GM10266 (cell line): ENCODE results near the gene RGS3.

Experiments used
- DNase-seq: peaks from one replicate; pipeline ENCODE4 v3.0.0; 2012; ENCODE audit errors: extremely low spot score
- CTCF ChIP-seq: IDR thresholded peaks from 2 replicates; pipeline ENCODE4 v1.5.1; 2012; ENCODE audit warnings: mild to moderate bottlenecking, low read depth; ENCODE audit not compliant: control insufficient read depth, insufficient read depth; ENCODE audit errors: missing control alignments

RGS3 gene

GRCh38 chr9:113621309-113621791, 157.8 kb downstream of the RGS3 start:
- no peak for DNase-seq
- no peak for TF ChIP-seq CTCF

GRCh38 chr9:113621980-113622379, 158.5 kb downstream of the RGS3 start:
- TF ChIP-seq CTCF: no peak
- DNase-seq: no peak

DNA sequence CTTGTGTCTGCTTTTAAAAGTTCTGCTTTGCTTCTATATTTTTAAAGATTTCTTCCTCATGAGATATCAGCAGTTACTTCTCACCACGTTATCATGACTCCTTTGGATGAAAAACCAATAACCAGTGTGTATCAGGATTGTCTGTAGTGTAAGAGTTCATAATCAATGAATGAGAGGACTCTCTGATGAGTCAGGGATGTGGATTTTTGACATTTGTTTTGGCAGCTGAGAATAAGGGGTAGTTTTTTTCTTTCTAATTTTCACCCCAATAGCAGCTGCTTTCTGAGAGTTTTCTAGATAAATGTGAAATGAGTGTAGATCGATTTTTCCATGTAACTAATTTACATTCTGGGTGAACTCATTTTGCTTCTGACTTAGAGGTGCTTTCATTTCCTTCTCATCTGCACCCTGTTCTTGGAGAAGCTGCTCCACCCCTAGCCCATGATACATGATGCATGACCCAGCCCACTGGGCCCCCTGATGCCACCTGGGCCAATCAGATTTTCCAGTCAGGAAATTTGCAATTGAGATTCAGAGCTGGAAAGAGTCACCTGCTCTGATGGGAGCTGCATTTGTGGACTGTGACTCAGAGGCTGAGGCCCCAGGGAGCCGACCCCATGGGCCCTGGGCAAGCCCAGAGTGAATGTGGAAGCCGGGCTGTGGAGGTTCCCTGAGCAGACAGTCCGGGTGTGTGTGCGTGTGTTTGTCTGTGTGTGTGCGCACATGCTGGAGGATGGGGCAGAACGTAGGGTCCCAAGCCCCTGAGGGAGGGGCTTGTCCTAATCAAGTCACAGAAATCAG, 159.3 kb downstream of the RGS3 start:
- DNase-seq: peak; percentile 57
- TF ChIP-seq CTCF: no peak

DNA sequence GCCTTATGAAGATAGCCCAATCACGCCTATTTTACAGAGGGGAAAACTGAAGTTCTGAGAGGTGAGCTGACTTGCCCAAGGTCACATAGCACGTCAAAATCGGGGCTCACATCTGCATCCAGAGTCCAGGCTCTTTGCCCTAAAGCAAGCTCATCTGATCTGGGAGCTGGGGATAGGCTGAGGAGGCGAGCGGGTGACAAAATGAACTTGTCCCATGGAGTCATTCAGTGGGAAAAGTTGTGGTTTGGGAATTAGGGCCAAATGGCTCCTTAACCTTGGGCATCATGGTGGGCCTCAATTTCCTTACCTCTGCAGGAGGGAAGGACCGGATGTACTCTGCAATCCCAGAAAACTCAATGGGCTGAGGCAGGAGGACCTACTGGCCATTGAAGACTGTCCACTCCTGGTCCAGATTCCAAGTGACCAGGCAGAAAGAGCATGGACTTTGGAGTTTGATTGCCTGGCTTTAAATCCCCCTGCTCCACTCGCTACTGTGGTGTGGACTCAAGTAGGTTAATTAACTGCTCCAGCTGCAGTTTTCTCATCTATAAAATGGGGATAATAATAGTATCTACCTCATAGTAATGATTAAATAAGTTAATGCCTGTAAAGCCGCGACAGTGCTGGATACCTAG, 160.4 kb downstream of the RGS3 start:
- DNase-seq: no peak
- no peak for TF ChIP-seq CTCF

DNA sequence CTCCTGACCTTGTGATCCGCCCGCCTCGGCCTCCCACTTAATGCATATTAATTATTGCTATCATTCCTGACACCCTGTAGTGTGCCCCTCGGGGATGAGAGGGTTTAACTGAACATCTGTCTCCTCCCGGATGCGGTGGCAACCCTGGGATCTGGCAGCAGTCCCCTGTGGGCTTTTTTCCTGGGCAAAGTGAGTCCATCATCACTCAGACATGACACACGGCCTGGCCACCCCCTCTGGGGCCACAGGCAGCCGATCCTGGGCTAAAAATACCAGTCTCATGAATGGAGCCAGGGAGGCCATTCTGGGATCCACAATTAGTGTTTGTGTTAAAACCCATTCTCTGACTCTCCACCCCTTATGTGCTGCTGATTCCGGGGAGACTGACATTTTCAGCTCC, 161.2 kb downstream of the RGS3 start:
- no peak for DNase-seq
- TF ChIP-seq CTCF: no peak

DNA sequence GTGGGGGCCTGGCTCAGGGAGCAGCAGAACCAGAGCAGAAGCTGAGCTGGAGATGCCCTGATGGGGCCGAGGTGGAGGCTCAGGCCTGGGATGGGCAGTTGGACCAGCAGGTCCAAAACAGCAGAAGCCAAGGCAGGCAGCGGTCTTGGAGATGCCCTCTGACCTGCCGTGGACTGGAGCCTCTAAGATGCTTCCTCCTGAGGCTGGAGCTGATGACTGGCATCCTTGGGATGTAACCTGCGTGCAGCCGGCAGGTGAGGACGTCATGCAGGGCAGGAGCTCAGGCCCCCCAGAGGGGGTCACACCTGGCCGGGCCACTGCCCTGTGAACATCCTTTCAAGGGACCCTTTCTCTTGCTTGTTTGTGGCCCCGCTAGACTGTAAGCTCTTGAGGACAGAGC, 162.0 kb downstream of the RGS3 start:
- no peak for TF ChIP-seq CTCF
- no peak for DNase-seq

- DNase-seq: no peak
- no peak for TF ChIP-seq CTCF
These were observed 163.4 kb downstream of the RGS3 start for GRCh38 chr9:113626735-113627495.
